Neural progenitor cell (in vitro differentiated cells): ENCODE measurements around the gene TMEM247. TPM values are rescaled to one million over a fixed set of nuclear protein-coding genes. Genes with fewer than 3 reads are reported as not detected.

Source experiments
- DNase-seq: peaks from one replicate; pipeline ENCODE4 v3.0.0-alpha.2; 2016; ENCODE audit warnings: low spot score
- H2AFZ ChIP-seq: fragments of 200-600 bp; sonication (generic); replicated peaks from 2 replicates; pipeline ENCODE4 v1.6.1; 2016; ENCODE audit warnings: antibody characterized with exemption
- H3F3A ChIP-seq: fragments of 200-600 bp; sonication (generic); 2 replicates; pipeline ENCODE4 v1.6.1; 2016; ENCODE audit warnings: antibody characterized with exemption, low read depth
- H3K27ac ChIP-seq: fragments of 200-600 bp; sonication (generic); 2 replicates; pipeline ENCODE4 v1.5.1; 2016; ENCODE audit warnings: mild to moderate bottlenecking
- H3K27me3 ChIP-seq: fragments of 200-600 bp; sonication (generic); 2 replicates; pipeline ENCODE4 v1.6.1; 2016; ENCODE audit warnings: mild to moderate bottlenecking, moderate library complexity
- H3K36me3 ChIP-seq: fragments of 200-600 bp; sonication (generic); 2 replicates; pipeline ENCODE4 v1.5.1; 2016
- H3K4me1 ChIP-seq: fragments of 200-600 bp; sonication (generic); 2 replicates; pipeline ENCODE4 v1.6.1; 2016; ENCODE audit warnings: mixed run types
- H3K4me2 ChIP-seq: fragments of 200-600 bp; sonication (generic); 2 replicates; pipeline ENCODE4 v1.6.1; 2016
- H3K4me3 ChIP-seq: fragments of 200-600 bp; sonication (generic); 2 replicates; pipeline ENCODE4 v1.5.1; 2016
- H3K79me2 ChIP-seq: fragments of 200-600 bp; sonication (generic); 2 replicates; pipeline ENCODE4 v1.6.1; 2016; ENCODE audit warnings: low read depth
- H3K9ac ChIP-seq: fragments of 200-600 bp; sonication (generic); 2 replicates; pipeline ENCODE4 v1.6.1; 2016
- H3K9me3 ChIP-seq: fragments of 200-600 bp; sonication (generic); 2 replicates; pipeline ENCODE4 v1.5.1; 2016; ENCODE audit warnings: low read depth
- H4K20me1 ChIP-seq: fragments of 200-600 bp; sonication (generic); 2 replicates; pipeline ENCODE4 v1.6.1; 2016; ENCODE audit warnings: low read depth
- H3K27ac Mint-ChIP-seq: 3 replicates; pipeline ENCODE4 v1.8.0; 2021; ENCODE audit warnings: mixed read lengths
- H3K27me3 Mint-ChIP-seq: 2 replicates; pipeline ENCODE4 v1.8.0; 2022; ENCODE audit warnings: low read depth, mild to moderate bottlenecking, inconsistent platforms, moderate library complexity, mixed read lengths; ENCODE audit not compliant: insufficient read depth
- H3K36me3 Mint-ChIP-seq: 3 replicates; pipeline ENCODE4 v1.8.0; 2021; ENCODE audit warnings: mixed read lengths
- H3K4me1 Mint-ChIP-seq: 3 replicates; pipeline ENCODE4 v1.8.0; 2021; ENCODE audit warnings: mixed read lengths
- H3K4me3 Mint-ChIP-seq: 3 replicates; pipeline ENCODE4 v1.8.0; 2021; ENCODE audit warnings: mild to moderate bottlenecking, moderate library complexity, mixed read lengths
- H3K9me3 Mint-ChIP-seq: 3 replicates; pipeline ENCODE4 v1.8.0; 2020; ENCODE audit warnings: mixed read lengths
- EZH2 ChIP-seq: fragments of 200-600 bp; sonication (generic); IDR thresholded peaks from 2 replicates; pipeline ENCODE4 v1.6.1; 2017; ENCODE audit warnings: antibody characterized with exemption, mild to moderate bottlenecking, moderate library complexity
- EZH2phosphoT487 ChIP-seq: fragments of 200-600 bp; sonication (generic); IDR thresholded peaks from 2 replicates; pipeline ENCODE4 v1.6.1; 2017; ENCODE audit warnings: antibody characterized with exemption
- total RNA-seq: library from RNA; depleted of rRNA; stranded (reverse); fragments of >200 nt; gene quantifications from 2 replicates; pipeline ENCODE4 v1.2.3, GENCODE V29; 2015; ENCODE audit warnings: low replicate concordance
- TF ChIP-seq, protein P1 (sequence below): fragments of 200-600 bp; sonication (generic); IDR thresholded peaks from 2 replicates; pipeline ENCODE4 v1.5.1; 2017; ENCODE audit warnings: antibody characterized with exemption, mild to moderate bottlenecking

Gene TMEM247
- total RNA-seq, 1 donor from 2014 or later, result not detected

DNA sequence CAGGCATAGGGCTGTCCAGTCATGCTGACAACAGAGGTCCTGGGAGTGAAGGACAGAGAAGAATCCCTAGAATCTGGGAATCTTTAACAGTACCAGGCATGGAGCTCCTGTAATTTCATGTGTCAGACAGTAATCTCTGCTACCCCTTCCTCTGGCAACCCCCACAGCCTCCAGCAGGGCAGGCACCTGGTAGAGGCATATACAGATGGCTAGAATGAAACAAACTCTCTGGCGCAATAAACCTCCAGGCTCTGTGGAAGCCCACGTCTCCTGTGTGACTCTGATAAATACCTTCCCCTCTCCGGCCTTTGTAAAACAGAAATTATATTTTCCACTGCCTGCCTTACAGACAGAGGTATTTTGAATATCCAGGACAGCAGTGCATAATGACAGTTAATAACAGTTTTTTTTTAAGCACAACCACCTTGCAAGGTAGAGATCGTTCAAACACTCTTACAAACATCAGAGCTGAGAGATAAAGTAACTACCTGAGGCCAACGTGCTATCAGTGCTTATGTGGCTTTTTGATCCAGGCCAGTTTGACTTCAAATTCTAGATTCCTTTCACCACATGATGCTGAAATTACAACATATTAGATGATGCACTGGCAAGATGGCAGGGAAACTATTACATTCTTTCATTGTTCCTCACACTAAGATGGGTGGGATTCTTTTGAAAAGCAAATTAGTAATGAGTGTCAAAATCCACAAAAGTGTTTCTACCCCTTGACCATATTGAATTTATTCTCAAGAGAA, 47.7 kb upstream of the TMEM247 start:
- Histone ChIP-seq H3K4me3 (no peak overlapping the region), H3K4me2 (no peak overlapping the region), H3K27me3 (no peaks in the 10 kb centered on the region), H3F3A (no peaks in the 10 kb centered on the region), H2AFZ (no peak overlapping the region), H3K9me3 (no peaks in the 10 kb centered on the region), H3K4me1 (no peaks in the 10 kb centered on the region), H3K79me2 (no peaks in the 10 kb centered on the region), H3K36me3 (no peaks in the 10 kb centered on the region), H3K9ac (no peak overlapping the region), H4K20me1 (no peaks in the 10 kb centered on the region), H3K27ac (no peak overlapping the region)
- Mint-ChIP-seq H3K9me3 (peaks cover 2% of the 10 kb centered on the region), H3K4me3 (no peak overlapping the region), H3K36me3 (no peaks in the 10 kb centered on the region), H3K27ac (no peak overlapping the region), H3K27me3 (peaks cover 3% of the 10 kb centered on the region), H3K4me1 (no peaks in the 10 kb centered on the region)
- TF ChIP-seq, protein P1, sequence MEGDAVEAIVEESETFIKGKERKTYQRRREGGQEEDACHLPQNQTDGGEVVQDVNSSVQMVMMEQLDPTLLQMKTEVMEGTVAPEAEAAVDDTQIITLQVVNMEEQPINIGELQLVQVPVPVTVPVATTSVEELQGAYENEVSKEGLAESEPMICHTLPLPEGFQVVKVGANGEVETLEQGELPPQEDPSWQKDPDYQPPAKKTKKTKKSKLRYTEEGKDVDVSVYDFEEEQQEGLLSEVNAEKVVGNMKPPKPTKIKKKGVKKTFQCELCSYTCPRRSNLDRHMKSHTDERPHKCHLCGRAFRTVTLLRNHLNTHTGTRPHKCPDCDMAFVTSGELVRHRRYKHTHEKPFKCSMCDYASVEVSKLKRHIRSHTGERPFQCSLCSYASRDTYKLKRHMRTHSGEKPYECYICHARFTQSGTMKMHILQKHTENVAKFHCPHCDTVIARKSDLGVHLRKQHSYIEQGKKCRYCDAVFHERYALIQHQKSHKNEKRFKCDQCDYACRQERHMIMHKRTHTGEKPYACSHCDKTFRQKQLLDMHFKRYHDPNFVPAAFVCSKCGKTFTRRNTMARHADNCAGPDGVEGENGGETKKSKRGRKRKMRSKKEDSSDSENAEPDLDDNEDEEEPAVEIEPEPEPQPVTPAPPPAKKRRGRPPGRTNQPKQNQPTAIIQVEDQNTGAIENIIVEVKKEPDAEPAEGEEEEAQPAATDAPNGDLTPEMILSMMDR, result no peak
- no peak for TF ChIP-seq EZH2phosphoT487
- no peak for TF ChIP-seq EZH2
- DNase-seq, result no peak

DNA sequence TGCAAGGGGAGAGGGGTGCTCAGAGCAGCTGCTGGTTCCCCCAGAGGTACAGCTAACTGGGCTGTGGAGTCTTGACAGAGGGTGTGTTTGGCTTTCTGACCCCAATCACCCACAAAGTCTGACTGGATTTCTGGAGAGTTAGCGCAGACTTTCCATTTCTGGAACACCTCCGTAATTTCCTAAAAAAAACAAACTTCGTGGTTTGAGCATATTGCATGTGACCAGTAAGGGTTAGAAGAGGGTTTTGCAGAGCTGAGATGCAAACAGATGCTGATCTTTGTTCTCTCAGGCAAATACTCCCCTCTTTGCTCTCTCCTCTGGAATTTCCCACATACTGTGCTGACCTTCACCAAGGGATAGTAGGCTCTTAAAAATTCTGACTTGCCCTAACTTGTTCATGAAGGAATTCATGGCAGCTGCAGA, 44.5 kb upstream of the TMEM247 start:
- Mint-ChIP-seq H3K9me3 (no peaks in the 10 kb centered on the region), H3K27ac (no peak overlapping the region), H3K4me3 (no peak overlapping the region), H3K4me1 (no peaks in the 10 kb centered on the region), H3K36me3 (no peaks in the 10 kb centered on the region), H3K27me3 (peaks cover 3% of the 10 kb centered on the region)
- Histone ChIP-seq H3K9ac (no peak overlapping the region), H3K27ac (no peak overlapping the region), H3F3A (no peaks in the 10 kb centered on the region), H3K36me3 (no peaks in the 10 kb centered on the region), H3K4me2 (no peak overlapping the region), H3K9me3 (no peaks in the 10 kb centered on the region), H3K79me2 (no peaks in the 10 kb centered on the region), H3K4me3 (no peak overlapping the region), H3K4me1 (no peaks in the 10 kb centered on the region), H3K27me3 (no peaks in the 10 kb centered on the region), H4K20me1 (no peaks in the 10 kb centered on the region), H2AFZ (no peak overlapping the region)
- no peak for DNase-seq
- TF ChIP-seq, protein P1, result no peak
- TF ChIP-seq EZH2 (no peak), EZH2phosphoT487 (no peak)

DNA sequence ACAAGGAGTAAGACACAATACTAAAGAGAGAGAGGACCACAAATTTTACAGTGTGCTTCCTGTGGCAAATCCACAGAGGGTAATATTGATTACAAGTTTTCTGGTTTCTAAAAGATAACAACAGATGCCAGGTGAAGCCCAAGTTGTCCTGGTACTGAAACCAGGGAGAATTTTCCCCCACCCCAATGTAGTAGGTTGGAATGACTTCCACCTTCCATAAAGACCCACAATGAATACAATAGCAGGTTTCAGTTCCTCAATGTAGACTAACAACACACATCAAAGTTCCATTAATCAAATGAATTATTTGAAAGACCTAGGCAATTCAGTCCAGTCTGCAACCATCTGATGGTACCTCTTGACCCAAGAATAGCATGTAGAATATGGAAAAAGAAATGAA, 44.0 kb upstream of the TMEM247 start:
- H3K4me2 ChIP-seq, result no peak overlapping the region
- no peaks in the 10 kb centered on the region for H4K20me1 ChIP-seq
- no peak overlapping the region for H2AFZ ChIP-seq
- no peak overlapping the region for H3K9ac ChIP-seq
- Mint-ChIP-seq H3K4me3 (no peak overlapping the region), H3K36me3 (no peaks in the 10 kb centered on the region), H3K9me3 (no peaks in the 10 kb centered on the region), H3K27ac (no peak overlapping the region), H3K4me1 (no peaks in the 10 kb centered on the region), H3K27me3 (peaks cover 5% of the 10 kb centered on the region)
- no peak overlapping the region for H3K4me3 ChIP-seq
- H3K36me3 ChIP-seq, result no peaks in the 10 kb centered on the region
- H3K9me3 ChIP-seq, result no peaks in the 10 kb centered on the region
- DNase-seq, result no peak
- no peak overlapping the region for H3K27ac ChIP-seq
- no peaks in the 10 kb centered on the region for H3K4me1 ChIP-seq
- H3F3A ChIP-seq, result no peaks in the 10 kb centered on the region
- no peaks in the 10 kb centered on the region for H3K27me3 ChIP-seq
- TF ChIP-seq EZH2phosphoT487 (no peak), EZH2 (no peak)
- TF ChIP-seq, protein P1, result no peak
- H3K79me2 ChIP-seq, result no peaks in the 10 kb centered on the region
